BJ (cell line): Measurements from ENCODE around the gene EPC1. TPM values are rescaled to one million over a fixed set of nuclear protein-coding genes. Genes with fewer than 3 reads are reported as not detected.
"Not testable (repeated sequence)": the region's sequence is repeated elsewhere in the genome, so short reads cannot be mapped to it uniquely, and the experiment has no call there.

ENCODE experiments used
- CTCF ChIA-PET: fragments of 350-600 bp; formaldehyde crosslinking; extraction: SDS; loops from one replicate; lab custom pipeline; 2021; ENCODE audit warnings: antibody characterized with exemption, inconsistent platforms; lab: Yijun Ruan, JAX
- POLR2A ChIA-PET: fragments of 300-600 bp; sonication (Branson Sonifier 250); formaldehyde crosslinking; extraction: SDS; loops from one replicate; lab custom pipeline; 2021; ENCODE audit warnings: antibody characterized with exemption; lab: Charles Lee
- DNase-seq: peaks from one replicate; pipeline ENCODE4 v3.0.0-alpha.2; 2011; ENCODE audit warnings: low read depth
- H3K27me3 ChIP-seq: 2 replicates; pipeline ENCODE4 v1.6.0; 2011; ENCODE audit warnings: low read length; ENCODE audit not compliant: control insufficient read depth, insufficient read depth
- H3K36me3 ChIP-seq: 2 replicates; pipeline ENCODE4 v1.5.1; 2011; ENCODE audit warnings: low read length; ENCODE audit not compliant: control insufficient read depth, insufficient read depth
- H3K4me3 ChIP-seq: 2 replicates; pipeline ENCODE4 v1.5.1; 2011; ENCODE audit warnings: low read depth, mild to moderate bottlenecking, control low read depth, low read length
- polyA plus RNA-seq: library from polyadenylated mRNA; depleted of rRNA; stranded (reverse); fragments of >200 nt; gene quantifications from 2 replicates; pipeline ENCODE4 v1.2.3, GENCODE V29; 2011
- TF ChIP-seq, protein P1 (sequence below): IDR thresholded peaks from 2 replicates; pipeline ENCODE4 v1.5.1; 2011; ENCODE audit warnings: low read depth, mild to moderate bottlenecking, control low read depth, inconsistent platforms, low read length, moderate library complexity; ENCODE audit not compliant: insufficient read depth

EPC1 gene
- polyA plus RNA-seq, 1 experiment = 21.6 TPM

DNA sequence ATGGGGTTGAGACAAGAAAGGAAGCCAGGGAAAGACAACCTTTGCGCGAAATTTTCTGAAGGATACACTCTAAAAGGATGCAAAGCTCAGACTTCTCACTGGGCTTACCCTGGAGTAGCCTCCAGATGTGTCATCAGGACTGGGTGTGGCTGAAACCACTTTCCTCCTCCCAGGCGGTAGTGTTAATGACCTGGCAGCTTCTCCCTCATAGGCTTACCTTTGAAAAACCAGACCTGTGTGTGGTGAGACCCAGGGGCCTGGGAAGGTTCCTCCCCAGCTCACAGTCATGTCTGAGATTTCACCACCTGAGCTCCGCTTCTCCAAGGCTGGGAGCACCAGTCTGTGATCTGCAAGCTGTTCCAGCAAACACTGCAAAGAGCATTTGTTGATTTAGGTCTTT, 93.7 kb downstream of the EPC1 start:
- POLR2A ChIA-PET = interaction anchor here (0.5 kb wide), 1 partner anchor 125 kb away, joined by 12 read pairs; no protein-coding TSS in a partner anchor
- H3K4me3 ChIP-seq = no peak overlapping the region
- CTCF ChIA-PET = interaction anchor here (0.6 to 5.3 kb wide), 4 partner anchors 10 to 114 kb away, joined by 3 to 55 read pairs (median 5); no protein-coding TSS in a partner anchor
- H3K27me3 ChIP-seq = no peaks in the 10 kb centered on the region
- no peaks in the 10 kb centered on the region for H3K36me3 ChIP-seq
- TF ChIP-seq, protein P1, sequence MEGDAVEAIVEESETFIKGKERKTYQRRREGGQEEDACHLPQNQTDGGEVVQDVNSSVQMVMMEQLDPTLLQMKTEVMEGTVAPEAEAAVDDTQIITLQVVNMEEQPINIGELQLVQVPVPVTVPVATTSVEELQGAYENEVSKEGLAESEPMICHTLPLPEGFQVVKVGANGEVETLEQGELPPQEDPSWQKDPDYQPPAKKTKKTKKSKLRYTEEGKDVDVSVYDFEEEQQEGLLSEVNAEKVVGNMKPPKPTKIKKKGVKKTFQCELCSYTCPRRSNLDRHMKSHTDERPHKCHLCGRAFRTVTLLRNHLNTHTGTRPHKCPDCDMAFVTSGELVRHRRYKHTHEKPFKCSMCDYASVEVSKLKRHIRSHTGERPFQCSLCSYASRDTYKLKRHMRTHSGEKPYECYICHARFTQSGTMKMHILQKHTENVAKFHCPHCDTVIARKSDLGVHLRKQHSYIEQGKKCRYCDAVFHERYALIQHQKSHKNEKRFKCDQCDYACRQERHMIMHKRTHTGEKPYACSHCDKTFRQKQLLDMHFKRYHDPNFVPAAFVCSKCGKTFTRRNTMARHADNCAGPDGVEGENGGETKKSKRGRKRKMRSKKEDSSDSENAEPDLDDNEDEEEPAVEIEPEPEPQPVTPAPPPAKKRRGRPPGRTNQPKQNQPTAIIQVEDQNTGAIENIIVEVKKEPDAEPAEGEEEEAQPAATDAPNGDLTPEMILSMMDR = no peak
- no peak for DNase-seq

DNA sequence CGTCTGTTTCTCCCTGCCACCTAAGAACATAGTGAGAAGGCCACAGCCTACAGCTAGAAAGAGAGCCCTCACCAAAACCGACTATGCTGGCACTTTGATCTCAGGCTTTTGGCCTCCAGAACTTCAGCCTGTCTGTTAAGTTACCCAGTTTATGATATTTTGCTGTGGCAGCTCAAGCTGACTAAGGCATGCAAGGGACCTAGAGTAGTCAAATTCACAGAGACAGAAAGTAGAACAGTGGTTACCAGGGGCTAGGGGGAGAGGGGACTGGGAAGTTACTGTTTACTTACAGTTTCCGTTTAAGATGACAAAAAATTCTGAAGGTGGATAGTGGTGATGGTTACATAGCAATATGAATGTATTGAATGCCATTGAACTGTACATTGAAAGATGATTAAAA, 96.5 kb downstream of the EPC1 start:
- CTCF ChIA-PET = interaction anchor here (0.8 to 2.5 kb wide), 2 partner anchors 96 to 120 kb away, joined by 3 to 13 read pairs; no protein-coding TSS in a partner anchor
- H3K36me3 ChIP-seq, DNase-seq, H3K4me3 ChIP-seq, H3K27me3 ChIP-seq, POLR2A ChIA-PET: not testable (repeated sequence)

- TF ChIP-seq, protein P1 = no peak
- ChIA-PET CTCF (interaction anchor here (0.7 to 3.6 kb wide), 2 partner anchors 10 to 167 kb away, joined by 3 to 20 read pairs; no protein-coding TSS in a partner anchor), POLR2A (no interaction called here)
- no peaks in the 10 kb centered on the region for H3K27me3 ChIP-seq
- DNase-seq = no peak
- no peak overlapping the region for H3K4me3 ChIP-seq
- no peaks in the 10 kb centered on the region for H3K36me3 ChIP-seq
Measured at GRCh38 chr10:32246685-32247084, 100.3 kb downstream of the EPC1 start.

DNA sequence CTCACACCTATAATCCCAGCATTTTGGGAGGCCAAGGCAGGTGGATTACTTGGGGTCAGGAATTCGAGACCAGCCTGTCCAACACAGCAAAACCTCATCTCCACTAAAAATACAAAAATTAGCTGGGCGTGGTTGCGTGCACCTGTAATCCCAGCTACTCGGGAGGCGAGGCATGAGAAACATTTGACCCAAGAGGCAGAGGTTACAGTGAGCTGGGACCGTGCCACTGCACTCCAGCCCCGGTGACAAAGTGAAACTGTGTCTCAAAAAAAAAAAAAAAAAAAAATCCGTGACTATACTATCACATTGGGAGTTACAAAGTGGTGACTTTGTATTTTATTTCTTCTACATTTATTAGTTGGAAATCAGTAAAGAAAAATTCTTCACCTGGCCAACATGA, 101.2 kb downstream of the EPC1 start:
- H3K4me3 ChIP-seq = no peak overlapping the region
- POLR2A ChIA-PET = no interaction called here
- no peaks in the 10 kb centered on the region for H3K27me3 ChIP-seq
- TF ChIP-seq, protein P1 = no peak
- H3K36me3 ChIP-seq = no peaks in the 10 kb centered on the region
- CTCF ChIA-PET = interaction anchor here (1.2 to 3.6 kb wide), 2 partner anchors 8 to 11 kb away, joined by 3 to 20 read pairs; no protein-coding TSS in a partner anchor
- DNase-seq = no peak

DNA sequence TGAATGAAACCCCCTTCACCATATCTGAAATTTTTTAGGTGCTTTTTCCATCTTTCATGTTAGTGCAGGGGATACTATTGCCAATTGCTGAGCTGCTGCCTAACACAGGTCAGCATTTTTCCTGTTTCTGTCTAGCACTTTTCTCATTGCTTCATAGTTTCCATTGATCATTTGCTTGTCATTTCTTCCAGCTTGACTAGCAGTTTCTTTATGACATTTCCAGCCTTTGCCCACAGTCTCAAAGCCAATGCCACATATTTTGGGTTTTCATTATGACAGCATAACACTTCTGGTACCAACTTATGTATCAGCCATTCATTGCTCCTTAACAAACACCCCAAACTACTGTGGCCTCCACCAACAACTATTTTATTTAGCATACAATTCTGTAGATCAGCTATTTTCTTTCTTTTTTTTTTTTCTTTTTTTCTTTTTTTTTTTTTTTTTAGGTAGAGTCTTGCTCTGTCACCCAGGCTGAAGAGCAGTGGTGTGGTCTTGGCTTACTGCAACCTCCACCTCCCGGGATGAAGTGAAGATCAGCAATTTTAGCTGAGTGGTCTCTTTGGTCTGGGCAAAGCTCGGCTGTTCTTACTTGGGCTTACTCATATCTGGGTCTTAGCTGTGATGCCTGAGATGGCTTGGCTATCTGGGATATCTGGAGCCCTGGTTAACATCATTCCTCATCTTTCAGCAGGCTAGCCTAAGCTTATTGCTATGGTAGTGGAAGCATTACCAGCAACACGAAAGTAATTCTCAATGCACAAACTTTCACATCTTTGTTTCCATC, 102.3 kb downstream of the EPC1 start:
- ChIA-PET CTCF (interaction anchor here (1.1 to 3.6 kb wide), 4 partner anchors 9 to 102 kb away, joined by 3 to 20 read pairs (median 5); no protein-coding TSS in a partner anchor), POLR2A (no interaction called here)
- no peak for DNase-seq
- TF ChIP-seq, protein P1 = no peak
- H3K4me3 ChIP-seq = no peak overlapping the region
- no peaks in the 10 kb centered on the region for H3K36me3 ChIP-seq
- no peaks in the 10 kb centered on the region for H3K27me3 ChIP-seq
